OCI-LY7 (cell line): ENCODE measurements around the gene OTP. TPM values are rescaled to one million over a fixed set of nuclear protein-coding genes. Genes with fewer than 3 reads are reported as not detected.

Experiments used
- BruUV-seq: library from RNA; stranded (reverse); fragments of 400-500 nt; replicated peaks from 2 replicates; lab custom pipeline; 2021; lab: Mats Ljungman, UMichigan
- CTCF ChIA-PET: fragments of 300-600 bp; sonication (Branson Sonifier 250); formaldehyde crosslinking; loops from one replicate; lab custom pipeline; 2022; ENCODE audit warnings: antibody characterized with exemption; ENCODE audit not compliant: unreplicated experiment; lab: Charles Lee
- POLR2A ChIA-PET: fragments of 300-600 bp; sonication (Branson Sonifier 250); formaldehyde crosslinking; loops from one replicate; lab custom pipeline; 2022; ENCODE audit warnings: antibody characterized with exemption; lab: Charles Lee
- DNase-seq: peaks from one replicate; pipeline ENCODE4 v3.0.0-alpha.2; 2015; ENCODE audit warnings: low spot score
- H2AFZ ChIP-seq: fragments of 200-600 bp; sonication (generic), shearing (Covaris generic); 2 replicates; pipeline ENCODE4 v1.6.1; 2014; ENCODE audit warnings: mild to moderate bottlenecking, antibody characterized with exemption, low read length, moderate library complexity
- H3K27ac ChIP-seq: fragments of 200-600 bp; sonication (generic); 2 replicates; pipeline ENCODE4 v1.5.1; 2014; ENCODE audit warnings: mixed run types, low read depth, mild to moderate bottlenecking, moderate library complexity, low read length, inconsistent platforms; ENCODE audit not compliant: poor library complexity, severe bottlenecking
- H3K36me3 ChIP-seq: fragments of 200-600 bp; sonication (generic); 2 replicates; pipeline ENCODE4 v1.6.1; 2014; ENCODE audit warnings: mild to moderate bottlenecking, antibody characterized with exemption, low read length, moderate library complexity, mixed read lengths; ENCODE audit not compliant: insufficient read depth
- H3K4me1 ChIP-seq: fragments of 200-600 bp; sonication (generic); 2 replicates; pipeline ENCODE4 v1.5.1; 2014; ENCODE audit warnings: mild to moderate bottlenecking, low read length; ENCODE audit not compliant: insufficient read depth, poor library complexity, severe bottlenecking
- H3K4me2 ChIP-seq: fragments of 200-600 bp; sonication (generic); 2 replicates; pipeline ENCODE4 v1.6.1; 2014; ENCODE audit warnings: mild to moderate bottlenecking, low read length
- H3K4me3 ChIP-seq: fragments of 200-600 bp; sonication (generic); 2 replicates; pipeline ENCODE4 v1.5.1; 2014; ENCODE audit warnings: mild to moderate bottlenecking, low read depth, low read length; ENCODE audit not compliant: poor library complexity, severe bottlenecking
- H3K79me2 ChIP-seq: fragments of 200-600 bp; sonication (generic); 2 replicates; pipeline ENCODE4 v1.6.1; 2016; ENCODE audit warnings: low read depth, mild to moderate bottlenecking, low read length, moderate library complexity, mixed read lengths; ENCODE audit not compliant: insufficient read depth
- H3K9me2 ChIP-seq: fragments of 200-600 bp; sonication (generic); 2 replicates; pipeline ENCODE4 v1.6.1; 2016; ENCODE audit warnings: mild to moderate bottlenecking, low read length, mixed read lengths; ENCODE audit not compliant: insufficient read depth
- H3K9me3 ChIP-seq: fragments of 200-600 bp; sonication (generic); 2 replicates; pipeline ENCODE4 v1.6.1; 2014; ENCODE audit warnings: mild to moderate bottlenecking, mixed run types, low read length, mixed read lengths
- H4K20me1 ChIP-seq: fragments of 200-600 bp; sonication (generic); 2 replicates; pipeline ENCODE4 v1.6.1; 2014; ENCODE audit warnings: mild to moderate bottlenecking, antibody characterized with exemption, low read length, moderate library complexity, mixed read lengths; ENCODE audit not compliant: insufficient read depth
- CTCF ChIP-seq: fragments of 200-600 bp; sonication (generic); conservative IDR thresholded peaks from 2 replicates; pipeline ENCODE4 v1.5.1; 2014; ENCODE audit warnings: mild to moderate bottlenecking, antibody characterized with exemption, low read length, moderate library complexity, mixed read lengths
- EZH2phosphoT487 ChIP-seq: fragments of 200-600 bp; sonication (generic); IDR thresholded peaks from 2 replicates; pipeline ENCODE4 v1.6.1; 2018; ENCODE audit warnings: low read depth, borderline replicate concordance, mild to moderate bottlenecking, mixed run types, antibody characterized with exemption, low read length, moderate library complexity, mixed read lengths
- intact Hi-C: fragments of 100-400 bp; cut with micrococcal nuclease; formaldehyde crosslinking; loops from one replicate; pipeline ENCODE4 v1.10.0; 2022; ENCODE audit not compliant: unreplicated experiment
- total RNA-seq, 2 experiments: library from RNA; depleted of rRNA in 1 of 2; stranded (reverse); fragments of >200 nt in 1 of 2; shearing (Covaris generic) in 1 of 2; gene quantifications; 2 replicates each; pipeline ENCODE4 v1.2.3, GENCODE V29; 2014 to 2022

OTP gene
- total RNA-seq, 2 experiments from 2014 or later = not detected

GRCh38 chr5:77642738-77643653, 4.5 kb upstream of the OTP start:
- Histone ChIP-seq H3K36me3 (no peaks in the 10 kb centered on the region), H2AFZ (no peak overlapping the region), H3K9me2 (no peaks in the 10 kb centered on the region), H3K4me1 (no peaks in the 10 kb centered on the region), H3K4me3 (no peak overlapping the region), H3K79me2 (no peaks in the 10 kb centered on the region), H3K4me2 (no peak overlapping the region), H3K27ac (no peak overlapping the region), H4K20me1 (no peaks in the 10 kb centered on the region), H3K9me3 (no peaks in the 10 kb centered on the region)
- no TSS peak for BruUV-seq
- DNase-seq = no peak
- ChIA-PET CTCF (no interaction called here), POLR2A (no interaction called here)
- intact Hi-C loops = no loop called here
- no peak for TF ChIP-seq CTCF
- no peak for TF ChIP-seq EZH2phosphoT487

DNA sequence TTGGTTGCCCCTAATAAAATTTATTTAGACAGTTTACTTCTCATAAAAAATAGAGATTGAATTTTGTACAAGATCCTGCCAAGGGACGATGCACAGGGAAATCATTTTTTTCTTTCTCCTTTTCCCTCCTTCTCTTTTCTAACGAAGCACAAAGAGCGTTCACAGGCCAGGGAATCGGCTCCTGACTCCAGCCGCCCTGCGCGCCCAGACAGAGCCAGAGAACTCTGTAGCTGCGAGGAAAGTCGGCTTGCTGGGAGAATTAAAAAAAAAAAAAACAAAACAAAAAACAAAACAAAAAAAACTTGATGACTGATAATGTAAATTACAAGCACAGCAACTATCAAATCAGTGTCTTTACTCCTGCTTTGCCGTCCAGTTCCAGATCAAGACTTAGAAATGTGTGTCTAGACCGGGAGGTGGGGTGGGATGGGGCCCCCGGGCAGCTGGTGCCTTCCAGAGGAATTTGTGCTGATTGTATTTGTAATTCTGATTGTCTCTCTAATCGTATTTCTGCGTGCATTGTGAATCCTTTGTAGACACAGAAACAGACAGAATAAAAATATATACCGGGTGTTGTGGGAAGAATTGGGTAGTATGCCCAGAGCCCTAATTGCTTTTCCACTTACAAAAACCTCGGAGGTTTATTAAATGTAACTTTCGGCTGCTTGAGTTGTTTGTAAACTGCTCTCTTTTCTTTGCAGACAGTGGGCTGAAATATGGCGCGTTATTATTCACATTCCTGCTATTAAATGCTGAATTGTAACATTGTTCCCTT, 3.6 kb upstream of the OTP start:
- H3K4me1 ChIP-seq = no peaks in the 10 kb centered on the region
- no peaks in the 10 kb centered on the region for H4K20me1 ChIP-seq
- no peak overlapping the region for H3K27ac ChIP-seq
- H3K9me2 ChIP-seq = no peaks in the 10 kb centered on the region
- no peak for TF ChIP-seq CTCF
- TF ChIP-seq EZH2phosphoT487 = no peak
- H3K4me3 ChIP-seq = no peak overlapping the region
- no peaks in the 10 kb centered on the region for H3K79me2 ChIP-seq
- ChIA-PET CTCF (no interaction called here), POLR2A (no interaction called here)
- BruUV-seq = no TSS peak
- H3K36me3 ChIP-seq = no peaks in the 10 kb centered on the region
- intact Hi-C loops = no loop called here
- no peak for DNase-seq
- no peak overlapping the region for H2AFZ ChIP-seq
- H3K9me3 ChIP-seq = no peaks in the 10 kb centered on the region
- H3K4me2 ChIP-seq = no peak overlapping the region
